ENCODE measurements around the gene TGM3.
"Not testable (repeated sequence)": the region's sequence is repeated elsewhere in the genome, so short reads cannot be mapped to it uniquely, and the experiment has no call there.

The TGM3 gene

GRCh38 chr20:2254333-2254732 is 41.5 kb upstream of the TGM3 start:
- TF ChIP-seq CTCF (conservative IDR thresholded peaks at IDR 0.05; ENCODE audit: low read length) = no peak
- H3K4me3 ChIP-seq (ENCODE audit: low read length) = no peak overlapping the region
- no peak for DNase-seq (ENCODE audit: low read depth)

GRCh38 chr20:2255926-2256531 is 39.8 kb upstream of the TGM3 start:
- no peak for TF ChIP-seq CTCF (conservative IDR thresholded peaks at IDR 0.05; ENCODE audit: low read length)
- H3K4me3 ChIP-seq (ENCODE audit: low read length) = no peak overlapping the region
- DNase-seq (ENCODE audit: low read depth) = no peak

- no peak for TF ChIP-seq CTCF (conservative IDR thresholded peaks at IDR 0.05; ENCODE audit: low read length)
- DNase-seq (ENCODE audit: low read depth) = peak; percentile 76
- H3K4me3 ChIP-seq (ENCODE audit: low read length) = no peak overlapping the region
These were observed 36.1 kb upstream of the TGM3 start for GRCh38 chr20:2259731-2260130.

GRCh38 chr20:2260250-2260649 is 35.6 kb upstream of the TGM3 start:
- no peak for TF ChIP-seq CTCF (conservative IDR thresholded peaks at IDR 0.05; ENCODE audit: low read length)
- H3K4me3 ChIP-seq (ENCODE audit: low read length) = no peak overlapping the region
- DNase-seq (ENCODE audit: low read depth) = no peak

GRCh38 chr20:2261046-2261485 is 34.7 kb upstream of the TGM3 start:
- TF ChIP-seq CTCF (conservative IDR thresholded peaks at IDR 0.05; ENCODE audit: low read length) = no peak
- H3K4me3 ChIP-seq (ENCODE audit: low read length) = no peak overlapping the region
- no peak for DNase-seq (ENCODE audit: low read depth)

GRCh38 chr20:2261629-2262028 is 34.2 kb upstream of the TGM3 start:
- no peak for TF ChIP-seq CTCF (conservative IDR thresholded peaks at IDR 0.05; ENCODE audit: low read length)
- no peak for DNase-seq (ENCODE audit: low read depth)
- no peak overlapping the region for H3K4me3 ChIP-seq (ENCODE audit: low read length)

GRCh38 chr20:2264118-2264517 is 31.7 kb upstream of the TGM3 start:
- no peak for DNase-seq (ENCODE audit: low read depth)
- no peak for TF ChIP-seq CTCF (conservative IDR thresholded peaks at IDR 0.05; ENCODE audit: low read length)
- H3K4me3 ChIP-seq (ENCODE audit: low read length) = no peak overlapping the region

GRCh38 chr20:2264621-2265374 is 31.0 kb upstream of the TGM3 start:
- not testable (repeated sequence) for H3K4me3 ChIP-seq (ENCODE audit: low read length); DNase-seq (ENCODE audit: low read depth)

Measured in AG10803 (cell line).